Psoas muscle (tissue), 8 donors: ENCODE measurements around the gene SLC44A2. TPM values are rescaled to one million over a fixed set of nuclear protein-coding genes. Genes with fewer than 3 reads are reported as not detected.
A peak's percentile ranks its signal among the peaks of the same experiment; 100 is the strongest.

Source experiments
- ATAC-seq, 4 donors: fragments of 200-7000 bp; cut with Tn5 transposase; one replicate each; pipeline ENCODE4 v1.9.1; 2020; ENCODE audit warnings: moderate library complexity in 3 of 4, mild to moderate bottlenecking in 2 of 4
- DNase-seq, 2 donors: peaks; one replicate each; pipeline ENCODE4 v3.0.0-alpha.2; 2020
- H3K27ac ChIP-seq: fragments of 200-600 bp; one replicate; pipeline ENCODE4 v1.8.0; 2022
- H3K27me3 ChIP-seq, 3 donors: fragments of 200-600 bp in 1 of 3; one replicate each; pipeline versions ENCODE4 v1.6.1 to v1.8.0; 2013 to 2022; ENCODE audit warnings: low read length in 2 of 3, mild to moderate bottlenecking in 2 of 3, moderate library complexity in 1 of 3; ENCODE audit not compliant: insufficient read depth in 3 of 3
- H3K36me3 ChIP-seq, 2 donors: fragments of 200-600 bp in 1 of 2; one replicate each; pipeline versions ENCODE4 v1.6.1 to v1.8.0; 2013 to 2022; ENCODE audit warnings: low read depth in 1 of 2, mild to moderate bottlenecking in 1 of 2, moderate library complexity in 1 of 2; ENCODE audit not compliant: insufficient read depth in 1 of 2
- H3K4me1 ChIP-seq: fragments of 200-600 bp; one replicate; pipeline ENCODE4 v1.8.0; 2022
- H3K4me3 ChIP-seq: fragments of 200-600 bp; one replicate; pipeline ENCODE4 v1.8.0; 2022; ENCODE audit warnings: mild to moderate bottlenecking
- H3K9me3 ChIP-seq: fragments of 200-600 bp; one replicate; pipeline ENCODE4 v1.8.0; 2022
- CTCF ChIP-seq: fragments of 200-600 bp; IDR thresholded peaks from one replicate; pipeline ENCODE4 v1.8.0; 2022; ENCODE audit warnings: antibody characterized with exemption
- WGBS, 3 donors: extraction: QIAGEN DNeasy Blood & Tissue Kit; methylation state at CpG; one replicate each; pipeline versions ENCODE4 v1.1.6 to v1.1.7; 2013; 5-methylcytosine and 5-hydroxymethylcytosine counted together
- intact Hi-C, 2 donors: fragments of 100-400 bp; cut with DNase I; formaldehyde crosslinking; loops; one replicate each; pipeline versions ENCODE4 v1.11.0 to v1.14.2; 2022
- polyA plus RNA-seq, 3 donors: library from polyadenylated mRNA; stranded (reverse); fragments of 200-250 nt; gene quantifications; one replicate each; pipeline ENCODE4 v1.2.3, GENCODE V29; 2013
- total RNA-seq, 4 donors: library from RNA; stranded (reverse); fragmentation: NEBNext Ultra II Directional in 2 of 4; extraction: Animal tissue kit (Norgen Biotek cat#: 25700) in 2 of 4; gene quantifications; one replicate each; pipeline versions ENCODE4 v1.2.1 to v1.2.4, GENCODE V29; 2021 to 2023
- donor health status: healthy with polysubstance abuse.
- donor health status: DM: no; HTN: no; CAD: no; lungs with moderate emphysema.
- donor health status: Bipolar disorder and iron deficiency.
- donor health status: healthy.
- donor health status: DM: yes; HTN: yes; CAD: no.
- donor health status: DM: no; HTN: no; CAD: no.
- donor health status: DM: no; HTN: no; CAD: no.
- donor health status: DM: yes; HTN: yes; CAD: no.

The SLC44A2 gene
- total and polyA plus RNA-seq, 7 donors = 36.3 to 104 (median 73.8) TPM

- no peak overlapping the region for H3K4me3 ChIP-seq
- DNase-seq (no peak), ATAC-seq (no peak)
- no peaks in the 10 kb centered on the region for H3K27me3 ChIP-seq
- no peaks in the 10 kb centered on the region for H3K9me3 ChIP-seq
- H3K36me3 ChIP-seq = peaks cover 2 to 4% of the 10 kb centered on the region in 2 donors
- peaks cover 17% of the 10 kb centered on the region for H3K4me1 ChIP-seq
- intact Hi-C loops = no loop called here
- TF ChIP-seq CTCF = no peak
- no peak overlapping the region for H3K27ac ChIP-seq
- WGBS, 3 donors = 90 to 95% (median 94%) methylated on average over 4 of the region's 4 CpGs
These were observed 23.0 kb downstream of the SLC44A2 start for GRCh38 chr19:10648360-10648759.

GRCh38 chr19:10651851-10652250, 26.5 kb downstream of the SLC44A2 start:
- Histone ChIP-seq H3K4me3 (peak overlapping the region; percentile 99), H3K27ac (peak overlapping the region; percentile 99), H3K9me3 (no peaks in the 10 kb centered on the region), H3K27me3 (no peaks in the 10 kb centered on the region), H3K4me1 (peaks cover 27% of the 10 kb centered on the region), H3K36me3 (peaks cover under 1 to 2% of the 10 kb centered on the region in 2 donors)
- WGBS, 3 donors = 44 to 62% (median 48%) methylated on average over 4 of the region's 4 CpGs
- TF ChIP-seq CTCF = no peak
- ATAC-seq = no peak
- intact Hi-C loops = loop anchor here in 1 of 2 donors (10.0 kb wide), 1 partner anchor 247 kb away; the partner anchor contains the start of gene CDC37
- no peak for DNase-seq

DNA sequence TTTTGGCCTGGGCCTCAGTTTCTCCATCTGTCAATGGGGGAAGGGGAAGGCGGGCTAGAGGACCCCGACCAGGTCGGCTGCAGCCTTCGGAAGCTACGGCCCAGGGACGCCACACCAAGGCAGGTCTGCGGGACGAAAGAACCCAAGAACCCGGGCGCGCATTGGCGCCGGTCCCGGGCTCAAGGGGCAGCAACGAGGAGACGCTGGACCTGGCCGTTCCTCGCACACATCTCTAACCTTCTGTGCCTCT, 28.1 kb downstream of the SLC44A2 start:
- no peaks in the 10 kb centered on the region for H3K27me3 ChIP-seq
- DNase-seq (no peak), ATAC-seq (peak in 2 of 4 donors; percentile 11 to 41)
- intact Hi-C loops = loop anchor here in 1 of 2 donors (10.0 kb wide), 1 partner anchor 249 kb away; the partner anchor contains the start of gene CDC37
- peak overlapping the region; percentile 99 for H3K4me3 ChIP-seq
- peak overlapping the region; percentile 99 for H3K27ac ChIP-seq
- no peak for TF ChIP-seq CTCF
- peaks cover 41% of the 10 kb centered on the region for H3K4me1 ChIP-seq
- peaks cover 2 to 16% of the 10 kb centered on the region in 2 donors for H3K36me3 ChIP-seq
- no peaks in the 10 kb centered on the region for H3K9me3 ChIP-seq
- 0% methylated on average over 16 to 18 of the region's 18 CpGs for WGBS, 3 donors

- H3K27ac ChIP-seq = peak within 1 kb of the TSS; percentile 99
- TF ChIP-seq CTCF = no peak
- H3K36me3 ChIP-seq = peaks cover 2 to 16% of the 10 kb centered on the region in 2 donors
- H3K4me3 ChIP-seq = peak within 1 kb of the TSS; percentile 99
- intact Hi-C loops = loop anchor here in 1 of 2 donors (10.0 kb wide), 1 partner anchor 249 kb away; the partner anchor contains the start of gene CDC37
- H3K4me1 ChIP-seq = peaks cover 47% of the 10 kb centered on the region
- 0 to 1% (median 0%) methylated on average over 49 to 91 of the region's 91 CpGs for WGBS, 3 donors
- DNase-seq (peak; percentile 100), ATAC-seq (peak; percentile 89 to 93 (median 90))
- H3K9me3 ChIP-seq = no peaks in the 10 kb centered on the region
- no peaks in the 10 kb centered on the region for H3K27me3 ChIP-seq
These were observed 28.6 kb downstream of the SLC44A2 start, which contains the start of gene ILF3 for GRCh38 chr19:10653732-10654609. Gene ILF3, plus strand, starts transcription at chr19:10654346. Its CDS starts 16,260 bp downstream, at chr19:10670606.
